HG02970 (cell line): Measurements from ENCODE around the gene NDUFS7.

Source experiments
- ATAC-seq: cut with Tn5 transposase; IDR thresholded peaks from one replicate; pipeline ENCODE4 v1.9.1; 2021; ENCODE audit warnings: mild to moderate bottlenecking, moderate library complexity, moderate number of reproducible peaks; ENCODE audit not compliant: unreplicated experiment, low FRiP score

NDUFS7 gene

GRCh38 chr19:1384478-1385110, 887 bp downstream of the NDUFS7 start:
- no peak for ATAC-seq

GRCh38 chr19:1385816-1386215, 2.1 kb downstream of the NDUFS7 start:
- no peak for ATAC-seq

GRCh38 chr19:1386945-1387683, 3.4 kb downstream of the NDUFS7 start:
- ATAC-seq = no peak

- ATAC-seq = no peak
Observed at GRCh38 chr19:1387684-1388636, 4.3 kb downstream of the NDUFS7 start.

GRCh38 chr19:1388637-1389026, 4.9 kb downstream of the NDUFS7 start:
- ATAC-seq = no peak

- no peak for ATAC-seq
Observed at GRCh38 chr19:1389033-1389940, 5.6 kb downstream of the NDUFS7 start.

- no peak for ATAC-seq
Observed at GRCh38 chr19:1390890-1391423, 7.2 kb downstream of the NDUFS7 start.

- ATAC-seq = no peak
Observed at GRCh38 chr19:1392407-1392806, 8.7 kb downstream of the NDUFS7 start.

GRCh38 chr19:1392939-1393530, 9.3 kb downstream of the NDUFS7 start:
- ATAC-seq = no peak

- ATAC-seq = no peak
Observed at GRCh38 chr19:1393841-1394240, 10.1 kb downstream of the NDUFS7 start.

- no peak for ATAC-seq
Observed at GRCh38 chr19:1394252-1395193, 10.8 kb downstream of the NDUFS7 start.

- no peak for ATAC-seq
Observed at GRCh38 chr19:1395194-1396018, 11.7 kb downstream of the NDUFS7 start.

- no peak for ATAC-seq
Observed at GRCh38 chr19:1396019-1396767, 12.5 kb downstream of the NDUFS7 start.

- no peak for ATAC-seq
Observed at GRCh38 chr19:1396768-1397679, 13.3 kb downstream of the NDUFS7 start.

GRCh38 chr19:1397838-1398237, 14.1 kb downstream of the NDUFS7 start:
- no peak for ATAC-seq

- no peak for ATAC-seq
Observed at GRCh38 chr19:1399079-1399478, 15.4 kb downstream of the NDUFS7 start.
